Peyer's patch (tissue), 4 donors: Measurements from ENCODE around the gene WSB1. TPM values are rescaled to one million over a fixed set of nuclear protein-coding genes. Genes with fewer than 3 reads are reported as not detected.
A peak's percentile ranks its signal among the peaks of the same experiment; 100 is the strongest.
"Not testable (repeated sequence)": the region's sequence is repeated elsewhere in the genome, so short reads cannot be mapped to it uniquely, and the experiment has no call there.

Experiments
- DNase-seq, 3 donors: peaks; one replicate each; pipeline ENCODE4 v3.0.0-alpha.2; 2017 to 2019
- H3K27ac ChIP-seq, 4 donors: fragments of 200-600 bp; sonication (generic); one replicate each; pipeline ENCODE4 v1.5.1; 2016 to 2019
- H3K27me3 ChIP-seq, 2 donors: fragments of 200-600 bp; sonication (generic); one replicate each; pipeline ENCODE4 v1.5.1; 2019
- H3K36me3 ChIP-seq, 3 donors: fragments of 200-600 bp; sonication (generic); one replicate each; pipeline ENCODE4 v1.5.1; 2016 to 2019
- H3K4me1 ChIP-seq, 4 donors: fragments of 200-600 bp; sonication (generic); one replicate each; pipeline ENCODE4 v1.5.1; 2016 to 2019
- H3K4me3 ChIP-seq, 4 donors: fragments of 200-600 bp; sonication (generic); 1 replicate in 3 of 4; 2 replicates in 1 of 4; pipeline ENCODE4 v1.5.1; 2016 to 2019; ENCODE audit warnings: mild to moderate bottlenecking in 1 of 4
- H3K9me3 ChIP-seq, 4 donors: fragments of 200-600 bp; sonication (generic); one replicate each; pipeline ENCODE4 v1.5.1; 2016 to 2019; ENCODE audit warnings: mild to moderate bottlenecking in 1 of 4
- POLR2A ChIP-seq, 2 donors: fragments of 450-650 bp; IDR thresholded peaks; one replicate each; pipeline ENCODE4 v1.5.1; 2017; ENCODE audit warnings: antibody characterized with exemption in 2 of 2, mild to moderate bottlenecking in 2 of 2, moderate library complexity in 2 of 2
- total RNA-seq, 4 donors: library from RNA; depleted of rRNA; stranded (reverse); fragments of >200 nt; gene quantifications; one replicate each; pipeline ENCODE4 v1.1.0, GENCODE V29; 2016
- TF ChIP-seq, protein P1 (sequence below), 6 experiments: fragments of 450-650 bp in 4 of 6; fragments of 200-600 bp in 2 of 6; sonication (generic) in 1 of 6; IDR thresholded peaks; one replicate each; pipeline ENCODE4 v1.5.1; 2017 to 2019; ENCODE audit warnings: antibody characterized with exemption in 6 of 6, mild to moderate bottlenecking in 3 of 6, moderate library complexity in 1 of 6

Gene WSB1
- total RNA-seq, 4 donors from 2014 or later = 61.5 to 208 (median 112) TPM

DNA sequence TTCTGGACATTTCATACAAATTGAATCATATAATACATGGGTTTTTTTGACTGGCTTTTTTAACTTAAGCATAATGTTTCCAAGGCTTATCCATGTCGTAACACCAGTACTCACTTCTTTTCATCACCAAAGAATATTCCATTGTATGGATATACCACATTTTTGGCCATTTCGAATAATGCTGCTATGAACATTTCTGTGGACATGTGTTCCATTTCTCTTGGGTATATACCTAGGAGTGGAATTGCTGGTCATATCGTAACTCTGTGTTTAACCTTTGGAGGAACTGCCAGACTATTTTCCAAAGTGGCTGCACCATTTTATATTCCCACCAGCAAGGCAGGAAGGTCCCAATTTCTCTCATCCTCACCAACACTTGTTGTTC lies 46.0 kb upstream of the WSB1 start:
- Histone ChIP-seq H3K36me3 (no peaks in the 10 kb centered on the region), H3K27me3 (no peaks in the 10 kb centered on the region), H3K4me1 (peaks cover 0 to 43% (median 6%) of the 10 kb centered on the region in 4 donors), H3K27ac (peak overlapping the region in 3 of 4 donors; percentile 23 to 74 (median 64)), H3K4me3 (no peak overlapping the region), H3K9me3 (no peaks in the 10 kb centered on the region)
- no peak for DNase-seq
- TF ChIP-seq POLR2A (IDR thresholded peaks at IDR 0.05) = no peak
- TF ChIP-seq, protein P1, sequence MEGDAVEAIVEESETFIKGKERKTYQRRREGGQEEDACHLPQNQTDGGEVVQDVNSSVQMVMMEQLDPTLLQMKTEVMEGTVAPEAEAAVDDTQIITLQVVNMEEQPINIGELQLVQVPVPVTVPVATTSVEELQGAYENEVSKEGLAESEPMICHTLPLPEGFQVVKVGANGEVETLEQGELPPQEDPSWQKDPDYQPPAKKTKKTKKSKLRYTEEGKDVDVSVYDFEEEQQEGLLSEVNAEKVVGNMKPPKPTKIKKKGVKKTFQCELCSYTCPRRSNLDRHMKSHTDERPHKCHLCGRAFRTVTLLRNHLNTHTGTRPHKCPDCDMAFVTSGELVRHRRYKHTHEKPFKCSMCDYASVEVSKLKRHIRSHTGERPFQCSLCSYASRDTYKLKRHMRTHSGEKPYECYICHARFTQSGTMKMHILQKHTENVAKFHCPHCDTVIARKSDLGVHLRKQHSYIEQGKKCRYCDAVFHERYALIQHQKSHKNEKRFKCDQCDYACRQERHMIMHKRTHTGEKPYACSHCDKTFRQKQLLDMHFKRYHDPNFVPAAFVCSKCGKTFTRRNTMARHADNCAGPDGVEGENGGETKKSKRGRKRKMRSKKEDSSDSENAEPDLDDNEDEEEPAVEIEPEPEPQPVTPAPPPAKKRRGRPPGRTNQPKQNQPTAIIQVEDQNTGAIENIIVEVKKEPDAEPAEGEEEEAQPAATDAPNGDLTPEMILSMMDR (IDR thresholded peaks at IDR 0.05) = no peak

DNA sequence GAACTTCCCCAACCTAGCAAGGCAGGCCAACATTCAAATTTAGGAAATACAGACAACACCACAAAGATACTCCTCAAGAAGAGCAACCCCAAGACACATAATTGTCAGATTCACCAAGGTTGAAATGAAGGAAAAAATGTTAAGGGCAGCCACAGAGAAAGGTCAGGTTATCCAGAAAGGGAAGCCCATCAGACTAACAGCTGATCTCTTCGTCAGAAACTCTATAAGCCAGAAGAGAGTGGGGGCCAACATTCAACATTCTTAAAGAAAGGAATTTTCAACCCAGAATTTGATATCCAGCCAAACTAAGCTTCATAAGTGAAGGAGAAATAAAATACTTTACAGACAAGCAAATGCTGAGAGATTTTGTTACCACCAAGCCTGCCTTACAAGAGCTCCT lies 43.1 kb upstream of the WSB1 start:
- DNase-seq = not testable (repeated sequence)
- H3K27ac ChIP-seq = peak overlapping the region in 1 of 4 donors; percentile 17

DNA sequence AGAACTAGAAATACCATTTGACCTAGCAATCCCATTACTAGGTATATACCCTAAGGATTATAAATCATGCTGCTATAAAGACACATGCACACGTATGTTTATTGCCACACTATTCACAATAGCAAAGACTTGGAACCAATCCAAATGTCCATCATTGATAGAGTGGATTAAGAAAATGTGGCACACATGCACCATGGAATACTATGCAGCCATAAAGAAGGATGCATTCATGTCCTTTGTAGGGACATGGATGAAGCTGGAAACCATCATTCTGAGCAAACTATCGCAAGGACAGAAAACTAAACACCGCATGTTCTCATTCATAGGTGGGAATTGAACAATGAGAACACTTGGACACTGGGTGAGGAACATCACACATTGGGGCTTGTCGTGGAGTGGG lies 39.1 kb upstream of the WSB1 start:
- not testable (repeated sequence) for H3K9me3 ChIP-seq, H3K4me3 ChIP-seq, H3K36me3 ChIP-seq, H3K27ac ChIP-seq, DNase-seq, H3K4me1 ChIP-seq, H3K27me3 ChIP-seq

More for the DNA sequence above, 43.1 kb upstream of the WSB1 start:
- H3K4me1 ChIP-seq = peaks cover 0 to 20% (median 5%) of the 10 kb centered on the region in 4 donors
- not testable (repeated sequence) for H3K9me3 ChIP-seq, H3K36me3 ChIP-seq, H3K27me3 ChIP-seq, H3K4me3 ChIP-seq

DNA sequence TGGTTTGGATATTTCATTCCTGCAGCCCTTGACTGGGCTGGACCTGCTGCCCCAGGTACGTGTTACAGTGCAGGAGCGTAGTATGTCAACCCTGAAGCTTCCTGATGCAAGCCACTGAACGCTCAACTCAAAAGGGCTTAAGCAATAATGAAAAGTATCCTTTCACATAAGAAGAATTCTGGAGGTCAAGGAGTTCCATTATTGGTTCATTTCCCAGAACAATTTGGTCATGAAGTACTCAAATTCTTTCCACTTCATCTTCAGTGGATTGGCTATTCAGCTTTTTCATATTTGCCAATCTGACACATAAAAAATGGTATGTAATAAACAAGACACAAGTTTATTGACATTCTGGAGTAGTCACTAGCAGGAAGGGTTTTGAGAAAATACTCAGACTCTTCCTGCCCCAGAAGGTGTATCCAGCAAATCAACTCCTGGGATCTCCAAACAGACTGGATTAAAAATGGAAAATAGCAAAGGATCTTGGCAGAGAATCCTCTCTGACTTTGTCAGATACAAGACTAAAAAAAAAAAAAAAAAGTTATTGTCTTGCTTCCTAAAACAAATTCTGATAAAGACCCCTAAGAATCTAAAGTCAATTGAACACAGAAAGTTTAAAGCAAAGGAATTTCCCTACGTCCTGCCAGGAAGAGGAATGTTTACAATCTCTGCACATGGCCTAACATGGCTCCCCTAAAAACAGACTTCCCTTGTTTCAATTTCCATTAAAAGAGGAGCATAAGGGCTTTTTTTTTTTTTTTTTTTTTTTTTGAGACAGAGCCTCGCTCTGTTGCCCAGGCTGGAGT lies 37.5 kb upstream of the WSB1 start:
- no peaks in the 10 kb centered on the region for H3K27me3 ChIP-seq
- H3K4me3 ChIP-seq = no peak overlapping the region
- no peak for DNase-seq
- H3K27ac ChIP-seq = peak overlapping the region; percentile 31 to 74 (median 58)
- no peaks in the 10 kb centered on the region for H3K9me3 ChIP-seq
- TF ChIP-seq POLR2A (IDR thresholded peaks at IDR 0.05) = no peak
- TF ChIP-seq, protein P1 (IDR thresholded peaks at IDR 0.05) = no peak
- no peaks in the 10 kb centered on the region for H3K36me3 ChIP-seq
- H3K4me1 ChIP-seq = peaks cover 0 to 6% (median 0%) of the 10 kb centered on the region in 4 donors

DNA sequence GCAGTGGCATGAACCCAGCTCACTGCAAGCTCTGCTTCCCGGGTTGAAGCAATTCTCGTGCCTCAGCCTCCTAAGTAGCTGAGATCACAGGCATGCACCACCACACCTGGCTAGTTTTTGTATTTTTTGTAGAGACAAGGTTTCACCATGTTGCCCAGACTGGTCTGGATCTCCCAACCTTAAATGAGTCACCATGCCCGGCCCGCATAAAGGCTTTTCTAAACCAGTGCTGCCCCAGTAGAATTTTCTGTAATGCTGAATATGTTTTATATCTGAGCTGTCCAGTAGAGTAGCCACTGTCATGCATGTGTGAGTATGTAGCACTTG lies 36.9 kb upstream of the WSB1 start:
- peak overlapping the region in 2 of 4 donors; percentile 13 to 64 for H3K27ac ChIP-seq
- DNase-seq = no peak
- no peaks in the 10 kb centered on the region for H3K27me3 ChIP-seq
- peaks cover 0 to 6% (median 0%) of the 10 kb centered on the region in 4 donors for H3K4me1 ChIP-seq
- H3K4me3 ChIP-seq = no peak overlapping the region
- H3K9me3 ChIP-seq = no peaks in the 10 kb centered on the region
- no peaks in the 10 kb centered on the region for H3K36me3 ChIP-seq
- no peak for TF ChIP-seq POLR2A (IDR thresholded peaks at IDR 0.05)
- TF ChIP-seq, protein P1 (IDR thresholded peaks at IDR 0.05) = no peak

DNA sequence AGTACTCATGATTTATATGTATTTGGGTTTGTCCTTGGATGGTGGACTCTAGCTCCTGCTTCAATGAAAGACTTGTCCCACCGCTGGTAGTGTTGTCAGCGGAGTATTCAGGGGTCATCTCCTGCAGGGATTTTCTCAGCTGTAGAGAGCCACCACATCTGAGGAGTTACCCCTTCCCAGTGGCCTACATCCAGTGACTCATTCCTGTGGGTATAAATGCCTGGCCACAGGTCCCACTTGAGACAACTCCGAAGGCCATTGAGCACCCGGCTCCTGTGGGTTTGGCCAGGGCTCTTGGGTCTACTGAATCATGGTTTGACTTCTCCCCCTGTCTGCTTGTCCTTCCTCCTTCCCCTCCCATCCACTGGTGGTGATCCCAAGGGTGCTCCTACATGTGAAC lies 34.6 kb upstream of the WSB1 start:
- peaks cover 0 to 6% (median 0%) of the 10 kb centered on the region in 4 donors for H3K4me1 ChIP-seq
- no peak for TF ChIP-seq POLR2A (IDR thresholded peaks at IDR 0.05)
- TF ChIP-seq, protein P1 (IDR thresholded peaks at IDR 0.05) = no peak
- no peak for DNase-seq
- H3K36me3 ChIP-seq = no peaks in the 10 kb centered on the region
- no peak overlapping the region for H3K27ac ChIP-seq
- H3K4me3 ChIP-seq = no peak overlapping the region
- H3K9me3 ChIP-seq = no peaks in the 10 kb centered on the region
- H3K27me3 ChIP-seq = no peaks in the 10 kb centered on the region
